K562 (cell line): ENCODE results near the gene PFN2. TPM values are rescaled to one million over a fixed set of nuclear protein-coding genes. Genes with fewer than 3 reads are reported as not detected.

Experiments used
- ATAC-seq: fragments of 200-7000 bp; cut with Tn5 transposase; 3 replicates; pipeline ENCODE4 v1.9.1; 2020; ENCODE audit warnings: moderate library complexity
- BruUV-seq: library from RNA; stranded (reverse); fragments of 400-500 nt; replicated peaks from 2 replicates; lab custom pipeline; 2021; lab: Mats Ljungman, UMichigan
- CTCF ChIA-PET: fragments of 300-600 bp; formaldehyde crosslinking; extraction: SDS; loops from one replicate; lab custom pipeline; 2021; ENCODE audit warnings: low intra/inter-chr PET ratio; lab: Yijun Ruan, JAX
- POLR2A ChIA-PET: fragments of 300-600, 350-650 bp; sonication (Branson Sonifier 250); formaldehyde crosslinking; extraction: SDS; loops from one replicate; lab custom pipeline; 2021; ENCODE audit warnings: antibody characterized with exemption, inconsistent platforms; lab: Yijun Ruan, JAX
- DNase-seq, 4 experiments: peaks; one replicate each; pipeline versions ENCODE4 v3.0.0 to v3.0.0-alpha.2; 2011 to 2018; ENCODE audit warnings: low spot score in 3 of 4, mixed read lengths in 3 of 4; ENCODE audit errors: extremely low read depth in 1 of 4
- FAIRE-seq: peaks from 2 replicates; lab custom pipeline; 2011; peaks lifted over from hg19 to GRCh38; lab: Jason Lieb, UNC
- H2AFZ ChIP-seq: 2 replicates; pipeline ENCODE4 v1.6.0; 2011; ENCODE audit warnings: low read depth, low read length, control low read depth, inconsistent platforms
- H3K27ac ChIP-seq: fragments of 200-600 bp; 3 replicates; pipeline ENCODE4 v1.8.0; 2011; ENCODE audit warnings: low read depth, mild to moderate bottlenecking, control low read depth, inconsistent platforms, low read length, moderate library complexity, mixed read lengths; ENCODE audit errors: extremely low read depth
- H3K27me3 ChIP-seq, 2 experiments: fragments of 300-600 bp in 1 of 2; 2 replicates in 1 of 2; 3 replicates in 1 of 2; pipeline versions ENCODE4 v1.6.0 to v1.8.0; 2011; ENCODE audit warnings: inconsistent platforms in 2 of 2, low read length in 2 of 2, mild to moderate bottlenecking in 1 of 2, mixed read lengths in 1 of 2, moderate library complexity in 1 of 2; ENCODE audit not compliant: control insufficient read depth in 2 of 2, insufficient read depth in 2 of 2
- H3K36me3 ChIP-seq: fragments of 300-600 bp; 3 replicates; pipeline ENCODE4 v1.8.0; 2011; ENCODE audit warnings: mild to moderate bottlenecking, low read length, inconsistent platforms; ENCODE audit not compliant: control insufficient read depth, insufficient read depth
- H3K4me1 ChIP-seq, 2 experiments: fragments of 200-600 bp in 1 of 2; replicated peaks in 1 of 2; 2 replicates in 1 of 2; 3 replicates in 1 of 2; pipeline versions ENCODE4 v1.5.1 to v1.8.0; 2011; ENCODE audit warnings: inconsistent platforms in 2 of 2, low read length in 2 of 2, mild to moderate bottlenecking in 1 of 2, mixed read lengths in 1 of 2, moderate library complexity in 1 of 2; ENCODE audit not compliant: control insufficient read depth in 2 of 2, insufficient read depth in 2 of 2
- H3K4me2 ChIP-seq: 2 replicates; pipeline ENCODE4 v1.6.1; 2011; ENCODE audit warnings: low read length, control low read depth, inconsistent platforms, mixed read lengths; ENCODE audit not compliant: insufficient read depth
- H3K4me3 ChIP-seq: fragments of 200-600 bp; sonication (generic), shearing (Covaris generic); 2 replicates; pipeline ENCODE4 v1.5.1; 2016; ENCODE audit warnings: control low read depth, inconsistent platforms
- H3K79me2 ChIP-seq: fragments of 200-600 bp; 3 replicates; pipeline ENCODE4 v1.8.0; 2011; ENCODE audit warnings: low read length, inconsistent platforms; ENCODE audit not compliant: control insufficient read depth, insufficient read depth
- H3K9ac ChIP-seq, 2 experiments: 2 replicates each; pipeline versions ENCODE4 v1.6.0 to v1.6.1; 2011; ENCODE audit warnings: low read depth in 2 of 2, low read length in 2 of 2, control low read depth in 1 of 2, inconsistent platforms in 1 of 2, mild to moderate bottlenecking in 1 of 2, mixed read lengths in 1 of 2; ENCODE audit not compliant: insufficient read depth in 1 of 2
- H3K9me1 ChIP-seq: one replicate; pipeline ENCODE4 v1.6.0; 2011; ENCODE audit warnings: inconsistent platforms, mild to moderate bottlenecking, low read length, moderate library complexity; ENCODE audit not compliant: control insufficient read depth, insufficient read depth
- H3K9me3 ChIP-seq: replicated peaks from 2 replicates; pipeline ENCODE4 v1.5.1; 2011; ENCODE audit warnings: low read depth, low read length, inconsistent platforms; ENCODE audit not compliant: control insufficient read depth, insufficient read depth
- H4K20me1 ChIP-seq: replicated peaks from 2 replicates; pipeline ENCODE4 v1.6.1; 2011; ENCODE audit warnings: low read length, inconsistent platforms, mixed read lengths; ENCODE audit not compliant: control insufficient read depth, insufficient read depth
- ASH1L ChIP-seq: fragments of 450-650 bp; IDR thresholded peaks from 2 replicates; pipeline ENCODE4 v1.6.1; 2018; ENCODE audit warnings: borderline replicate concordance, mild to moderate bottlenecking, low read depth; ENCODE audit not compliant: partially characterized antibody
- EP400 ChIP-seq: fragments of 450-650 bp; IDR thresholded peaks from 2 replicates; pipeline ENCODE4 v1.6.1; 2017; ENCODE audit warnings: antibody characterized with exemption, mild to moderate bottlenecking, moderate library complexity
- GTF2F1 ChIP-seq: IDR thresholded peaks from 2 replicates; pipeline ENCODE4 v1.6.1; 2011; ENCODE audit warnings: low read depth, low read length, improper control_type of control experiment
- KDM2B ChIP-seq: fragments of 250-450 bp; sonication (Bioruptor Pico); IDR thresholded peaks from 2 replicates; pipeline ENCODE4 v1.8.0; 2021; ENCODE audit warnings: mild to moderate bottlenecking, moderate library complexity
- KHSRP ChIP-seq: fragments of 450-650 bp; IDR thresholded peaks from 2 replicates; pipeline ENCODE4 v1.6.1; 2017
- L3MBTL2 ChIP-seq: fragments of 450-650 bp; IDR thresholded peaks from 2 replicates; pipeline ENCODE4 v1.6.1; 2016; ENCODE audit warnings: mild to moderate bottlenecking, moderate library complexity
- MLX ChIP-seq, 2 experiments: fragments of 450-650 bp in 1 of 2; sonication (generic) in 1 of 2; formaldehyde crosslinking; conservative IDR thresholded peaks; 2 replicates each; pipeline versions ENCODE4 v1.4.0 to v1.8.1; 2020 to 2022; ENCODE audit warnings: mild to moderate bottlenecking in 1 of 2, missing genetic modification reagents in 1 of 2
- PCBP2 ChIP-seq: fragments of 200-400 bp; formaldehyde crosslinking; IDR thresholded peaks from 2 replicates; pipeline ENCODE4 v1.6.1; 2018; ENCODE audit warnings: low read length, low read depth, mild to moderate bottlenecking, moderate library complexity; ENCODE audit not compliant: poor library complexity, severe bottlenecking
- POLR2B ChIP-seq: fragments of 450-650 bp; IDR thresholded peaks from 2 replicates; pipeline ENCODE4 v1.6.1; 2018; ENCODE audit warnings: low read depth; ENCODE audit not compliant: partially characterized antibody
- TFAP4 ChIP-seq: sonication (generic); formaldehyde crosslinking; IDR thresholded peaks from 2 replicates; pipeline ENCODE4 v1.8.0; 2022; ENCODE audit warnings: missing genetic modification reagents, mild to moderate bottlenecking, moderate library complexity, borderline replicate concordance
- U2AF2 ChIP-seq: fragments of 200-400 bp; formaldehyde crosslinking; optimal IDR thresholded peaks from 2 replicates; pipeline ENCODE3; 2017; ENCODE audit warnings: low read depth, mild to moderate bottlenecking, low read length
- ZNF146 ChIP-seq: IDR thresholded peaks from one replicate; pipeline ENCODE4 v1.6.1; 2018; ENCODE audit warnings: missing compliant biosample characterization; ENCODE audit not compliant: unreplicated experiment
- ZNF263 ChIP-seq: sonication (generic); formaldehyde crosslinking; IDR thresholded peaks from 2 replicates; pipeline ENCODE4 v1.8.0; 2022; ENCODE audit warnings: mild to moderate bottlenecking, missing genetic modification reagents, borderline replicate concordance
- ZNF311 ChIP-seq: fragments of 250-450 bp; sonication (Bioruptor Pico); IDR thresholded peaks from 2 replicates; pipeline ENCODE4 v1.4.0; 2020; ENCODE audit warnings: mild to moderate bottlenecking, moderate library complexity
- ZNF407 ChIP-seq: fragments of 450-650 bp; IDR thresholded peaks from 2 replicates; pipeline ENCODE4 v1.6.1; 2016; ENCODE audit warnings: low read depth
- WGBS: fragments of 100-300 bp; shearing (Covaris generic); methylation state at CpG from one replicate; pipeline ENCODE4 v1.1.6; 2016; ENCODE audit warnings: low coverage, mixed read lengths; ENCODE audit not compliant: insufficient coverage; ENCODE audit errors: missing lambda C conversion rate; 5-methylcytosine and 5-hydroxymethylcytosine counted together
- in situ Hi-C: fragments of 300-500 bp; cut with MboI; formaldehyde crosslinking; loops from 4 replicates; pipeline ENCODE4 v1.15.0; 2018; ENCODE audit warnings: inconsistent platforms, mixed read lengths
- intact Hi-C: fragments of 100-400 bp; cut with micrococcal nuclease; formaldehyde crosslinking; loops from 2 replicates; pipeline ENCODE4 v1.14.2; 2022
- polyA plus RNA-seq, 8 experiments: library from polyadenylated mRNA; depleted of rRNA in 4 of 8; stranded (reverse) in 5 of 8; unstranded in 3 of 8; fragments of >200 nt; fragmentation: Nextera tagmentation in 2 of 8; fragmentation: Illumina TruSeq in 1 of 8; extraction: Ambion mirVana in 2 of 8; extraction: Trizol in 1 of 8; gene quantifications; 2 replicates each; pipeline versions ENCODE4 v1.2.1 to v1.2.3, GENCODE V29; 2011 to 2014; ENCODE audit warnings: inconsistent platforms in 1 of 8, missing spikeins in 1 of 8
- total RNA-seq, 7 experiments: library from RNA; depleted of rRNA in 6 of 7; stranded (reverse); fragments of >200 nt in 6 of 7; fragmentation: Illumina TruSeq in 2 of 7; extraction: Trizol in 2 of 7; gene quantifications; 2 replicates each; pipeline versions ENCODE4 v1.2.1 to v1.2.3, GENCODE V29; 2011 to 2021; ENCODE audit warnings: low replicate concordance in 1 of 7

Gene PFN2
- total and polyA plus RNA-seq, 9 of the 15 experiments (the other 6 are each of a cell fraction or from before 2014, with no cell fraction given) = 0.14 to 0.86 (median 0.35) TPM

- no peak overlapping the region for H3K4me3 ChIP-seq
- no peak overlapping the region for H3K27ac ChIP-seq
- DNase-seq = no peak
- 39% methylated on average over 2 of the region's 2 CpGs for WGBS
- no peak for ATAC-seq
- in situ Hi-C loops = loop anchor here (25.0 kb wide), 1 partner anchor 549 kb away; no protein-coding TSS in a partner anchor
- H3K9me1 ChIP-seq = no peaks in the 10 kb centered on the region
- H3K4me1 ChIP-seq = no peaks in the 10 kb centered on the region
- no peak overlapping the region for H3K9ac ChIP-seq
- FAIRE-seq = no peak
- H4K20me1 ChIP-seq = no peaks in the 10 kb centered on the region
- H3K79me2 ChIP-seq = no peaks in the 10 kb centered on the region
- no peaks in the 10 kb centered on the region for H3K9me3 ChIP-seq
- H3K27me3 ChIP-seq = no peaks in the 10 kb centered on the region
- intact Hi-C loops = no loop called here
- no peak overlapping the region for H2AFZ ChIP-seq
- ChIA-PET CTCF (no interaction called here), POLR2A (no interaction called here)
- H3K36me3 ChIP-seq = no peaks in the 10 kb centered on the region
- no peak overlapping the region for H3K4me2 ChIP-seq
- BruUV-seq = no TSS peak
- TF ChIP-seq PCBP2 = no peak
- TF ChIP-seq KDM2B = no peak
- TF ChIP-seq ZNF311 (CRISPR knock-in tag) = no peak
- TF ChIP-seq TFAP4 (CRISPR knock-in tag) = no peak
- no peak for TF ChIP-seq ZNF407
- no peak for TF ChIP-seq ZNF263 (CRISPR knock-in tag)
- no peak for TF ChIP-seq ASH1L
- no peak for TF ChIP-seq L3MBTL2
- no peak for TF ChIP-seq MLX (CRISPR knock-in tag; conservative IDR thresholded peaks at IDR 0.05)
- no peak for TF ChIP-seq GTF2F1
- no peak for TF ChIP-seq POLR2B
- no peak for TF ChIP-seq U2AF2
- TF ChIP-seq EP400 = no peak
- TF ChIP-seq ZNF146 = no peak
- TF ChIP-seq KHSRP = no peak
Observed at GRCh38 chr3:149963485-149963884, 7.2 kb downstream of the PFN2 start.
